ENCODE measurements around the gene ATG16L2.

- TF ChIP-seq, protein P1, sequence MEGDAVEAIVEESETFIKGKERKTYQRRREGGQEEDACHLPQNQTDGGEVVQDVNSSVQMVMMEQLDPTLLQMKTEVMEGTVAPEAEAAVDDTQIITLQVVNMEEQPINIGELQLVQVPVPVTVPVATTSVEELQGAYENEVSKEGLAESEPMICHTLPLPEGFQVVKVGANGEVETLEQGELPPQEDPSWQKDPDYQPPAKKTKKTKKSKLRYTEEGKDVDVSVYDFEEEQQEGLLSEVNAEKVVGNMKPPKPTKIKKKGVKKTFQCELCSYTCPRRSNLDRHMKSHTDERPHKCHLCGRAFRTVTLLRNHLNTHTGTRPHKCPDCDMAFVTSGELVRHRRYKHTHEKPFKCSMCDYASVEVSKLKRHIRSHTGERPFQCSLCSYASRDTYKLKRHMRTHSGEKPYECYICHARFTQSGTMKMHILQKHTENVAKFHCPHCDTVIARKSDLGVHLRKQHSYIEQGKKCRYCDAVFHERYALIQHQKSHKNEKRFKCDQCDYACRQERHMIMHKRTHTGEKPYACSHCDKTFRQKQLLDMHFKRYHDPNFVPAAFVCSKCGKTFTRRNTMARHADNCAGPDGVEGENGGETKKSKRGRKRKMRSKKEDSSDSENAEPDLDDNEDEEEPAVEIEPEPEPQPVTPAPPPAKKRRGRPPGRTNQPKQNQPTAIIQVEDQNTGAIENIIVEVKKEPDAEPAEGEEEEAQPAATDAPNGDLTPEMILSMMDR (IDR thresholded peaks at IDR 0.05), result no peak
- TF ChIP-seq POLR2A (IDR thresholded peaks at IDR 0.05), result no peak
- TF ChIP-seq EP300 (IDR thresholded peaks at IDR 0.05), result no peak
- TF ChIP-seq POLR2AphosphoS5 (IDR thresholded peaks at IDR 0.05), result no peak
These were observed 44.9 kb downstream of the ATG16L2 start for GRCh38 chr11:72859126-72859525.
